OCI-LY7 (cell line): ENCODE data around the gene C17orf50. TPM values are rescaled to one million over a fixed set of nuclear protein-coding genes. Genes with fewer than 3 reads are reported as not detected.

Experiments used
- BruUV-seq: library from RNA; stranded (reverse); fragments of 400-500 nt; replicated peaks from 2 replicates; lab custom pipeline; 2021; lab: Mats Ljungman, UMichigan
- CTCF ChIA-PET: fragments of 300-600 bp; sonication (Branson Sonifier 250); formaldehyde crosslinking; loops from one replicate; lab custom pipeline; 2022; ENCODE audit warnings: antibody characterized with exemption; ENCODE audit not compliant: unreplicated experiment; lab: Charles Lee
- POLR2A ChIA-PET: fragments of 300-600 bp; sonication (Branson Sonifier 250); formaldehyde crosslinking; loops from one replicate; lab custom pipeline; 2022; ENCODE audit warnings: antibody characterized with exemption; lab: Charles Lee
- DNase-seq: peaks from one replicate; pipeline ENCODE4 v3.0.0-alpha.2; 2015; ENCODE audit warnings: low spot score
- H2AFZ ChIP-seq: fragments of 200-600 bp; sonication (generic), shearing (Covaris generic); 2 replicates; pipeline ENCODE4 v1.6.1; 2014; ENCODE audit warnings: mild to moderate bottlenecking, antibody characterized with exemption, low read length, moderate library complexity
- H3K27ac ChIP-seq: fragments of 200-600 bp; sonication (generic); 2 replicates; pipeline ENCODE4 v1.5.1; 2014; ENCODE audit warnings: mixed run types, low read depth, mild to moderate bottlenecking, moderate library complexity, low read length, inconsistent platforms; ENCODE audit not compliant: poor library complexity, severe bottlenecking
- H3K36me3 ChIP-seq: fragments of 200-600 bp; sonication (generic); 2 replicates; pipeline ENCODE4 v1.6.1; 2014; ENCODE audit warnings: mild to moderate bottlenecking, antibody characterized with exemption, low read length, moderate library complexity, mixed read lengths; ENCODE audit not compliant: insufficient read depth
- H3K4me1 ChIP-seq: fragments of 200-600 bp; sonication (generic); 2 replicates; pipeline ENCODE4 v1.5.1; 2014; ENCODE audit warnings: mild to moderate bottlenecking, low read length; ENCODE audit not compliant: insufficient read depth, poor library complexity, severe bottlenecking
- H3K4me2 ChIP-seq: fragments of 200-600 bp; sonication (generic); 2 replicates; pipeline ENCODE4 v1.6.1; 2014; ENCODE audit warnings: mild to moderate bottlenecking, low read length
- H3K4me3 ChIP-seq: fragments of 200-600 bp; sonication (generic); 2 replicates; pipeline ENCODE4 v1.5.1; 2014; ENCODE audit warnings: mild to moderate bottlenecking, low read depth, low read length; ENCODE audit not compliant: poor library complexity, severe bottlenecking
- H3K79me2 ChIP-seq: fragments of 200-600 bp; sonication (generic); 2 replicates; pipeline ENCODE4 v1.6.1; 2016; ENCODE audit warnings: low read depth, mild to moderate bottlenecking, low read length, moderate library complexity, mixed read lengths; ENCODE audit not compliant: insufficient read depth
- H3K9me2 ChIP-seq: fragments of 200-600 bp; sonication (generic); 2 replicates; pipeline ENCODE4 v1.6.1; 2016; ENCODE audit warnings: mild to moderate bottlenecking, low read length, mixed read lengths; ENCODE audit not compliant: insufficient read depth
- H3K9me3 ChIP-seq: fragments of 200-600 bp; sonication (generic); 2 replicates; pipeline ENCODE4 v1.6.1; 2014; ENCODE audit warnings: mild to moderate bottlenecking, mixed run types, low read length, mixed read lengths
- H4K20me1 ChIP-seq: fragments of 200-600 bp; sonication (generic); 2 replicates; pipeline ENCODE4 v1.6.1; 2014; ENCODE audit warnings: mild to moderate bottlenecking, antibody characterized with exemption, low read length, moderate library complexity, mixed read lengths; ENCODE audit not compliant: insufficient read depth
- EZH2phosphoT487 ChIP-seq: fragments of 200-600 bp; sonication (generic); IDR thresholded peaks from 2 replicates; pipeline ENCODE4 v1.6.1; 2018; ENCODE audit warnings: low read depth, borderline replicate concordance, mild to moderate bottlenecking, mixed run types, antibody characterized with exemption, low read length, moderate library complexity, mixed read lengths
- intact Hi-C: fragments of 100-400 bp; cut with micrococcal nuclease; formaldehyde crosslinking; loops from one replicate; pipeline ENCODE4 v1.10.0; 2022; ENCODE audit not compliant: unreplicated experiment
- total RNA-seq, 2 experiments: library from RNA; depleted of rRNA in 1 of 2; stranded (reverse); fragments of >200 nt in 1 of 2; shearing (Covaris generic) in 1 of 2; gene quantifications; 2 replicates each; pipeline ENCODE4 v1.2.3, GENCODE V29; 2014 to 2022
- TF ChIP-seq, protein P1 (sequence below): fragments of 200-600 bp; sonication (generic); conservative IDR thresholded peaks from 2 replicates; pipeline ENCODE4 v1.5.1; 2014; ENCODE audit warnings: mild to moderate bottlenecking, antibody characterized with exemption, low read length, moderate library complexity, mixed read lengths

Gene C17orf50
- total RNA-seq, 2 experiments from 2014 or later: not detected

DNA sequence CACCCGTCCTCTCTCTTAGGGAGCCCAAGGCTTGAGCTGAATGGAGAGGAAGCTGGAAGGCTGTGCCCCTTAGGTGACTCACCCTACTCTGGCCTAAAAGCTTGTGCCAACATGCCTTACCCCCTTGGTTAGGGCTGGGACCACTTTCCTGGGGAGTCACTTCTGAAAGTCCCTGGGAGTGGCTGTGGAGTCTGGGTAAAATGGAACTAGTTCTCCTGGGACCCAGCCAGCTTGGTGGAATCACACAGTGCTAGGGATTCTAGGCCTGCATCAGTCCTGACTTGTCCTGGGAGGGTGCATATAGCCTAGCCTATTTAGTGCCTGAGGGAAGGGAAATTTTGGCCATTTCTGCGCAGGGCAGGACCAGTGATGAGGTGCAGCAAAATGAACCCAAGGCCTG is 24.2 kb downstream of the C17orf50 start:
- Histone ChIP-seq H3K36me3 (no peaks in the 10 kb centered on the region), H3K9me2 (no peaks in the 10 kb centered on the region), H3K4me1 (no peaks in the 10 kb centered on the region), H3K79me2 (no peaks in the 10 kb centered on the region), H3K27ac (no peak overlapping the region), H3K4me2 (no peak overlapping the region), H3K4me3 (no peak overlapping the region), H4K20me1 (no peaks in the 10 kb centered on the region), H2AFZ (no peak overlapping the region), H3K9me3 (no peaks in the 10 kb centered on the region)
- BruUV-seq: no TSS peak
- DNase-seq: no peak
- POLR2A ChIA-PET: interaction anchor here (1.4 kb wide), 1 partner anchor 24 kb away, joined by 4 read pairs; no protein-coding TSS in a partner anchor
- intact Hi-C loops: no loop called here
- CTCF ChIA-PET: no interaction called here
- TF ChIP-seq, protein P1, sequence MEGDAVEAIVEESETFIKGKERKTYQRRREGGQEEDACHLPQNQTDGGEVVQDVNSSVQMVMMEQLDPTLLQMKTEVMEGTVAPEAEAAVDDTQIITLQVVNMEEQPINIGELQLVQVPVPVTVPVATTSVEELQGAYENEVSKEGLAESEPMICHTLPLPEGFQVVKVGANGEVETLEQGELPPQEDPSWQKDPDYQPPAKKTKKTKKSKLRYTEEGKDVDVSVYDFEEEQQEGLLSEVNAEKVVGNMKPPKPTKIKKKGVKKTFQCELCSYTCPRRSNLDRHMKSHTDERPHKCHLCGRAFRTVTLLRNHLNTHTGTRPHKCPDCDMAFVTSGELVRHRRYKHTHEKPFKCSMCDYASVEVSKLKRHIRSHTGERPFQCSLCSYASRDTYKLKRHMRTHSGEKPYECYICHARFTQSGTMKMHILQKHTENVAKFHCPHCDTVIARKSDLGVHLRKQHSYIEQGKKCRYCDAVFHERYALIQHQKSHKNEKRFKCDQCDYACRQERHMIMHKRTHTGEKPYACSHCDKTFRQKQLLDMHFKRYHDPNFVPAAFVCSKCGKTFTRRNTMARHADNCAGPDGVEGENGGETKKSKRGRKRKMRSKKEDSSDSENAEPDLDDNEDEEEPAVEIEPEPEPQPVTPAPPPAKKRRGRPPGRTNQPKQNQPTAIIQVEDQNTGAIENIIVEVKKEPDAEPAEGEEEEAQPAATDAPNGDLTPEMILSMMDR: no peak
- TF ChIP-seq EZH2phosphoT487: no peak

DNA sequence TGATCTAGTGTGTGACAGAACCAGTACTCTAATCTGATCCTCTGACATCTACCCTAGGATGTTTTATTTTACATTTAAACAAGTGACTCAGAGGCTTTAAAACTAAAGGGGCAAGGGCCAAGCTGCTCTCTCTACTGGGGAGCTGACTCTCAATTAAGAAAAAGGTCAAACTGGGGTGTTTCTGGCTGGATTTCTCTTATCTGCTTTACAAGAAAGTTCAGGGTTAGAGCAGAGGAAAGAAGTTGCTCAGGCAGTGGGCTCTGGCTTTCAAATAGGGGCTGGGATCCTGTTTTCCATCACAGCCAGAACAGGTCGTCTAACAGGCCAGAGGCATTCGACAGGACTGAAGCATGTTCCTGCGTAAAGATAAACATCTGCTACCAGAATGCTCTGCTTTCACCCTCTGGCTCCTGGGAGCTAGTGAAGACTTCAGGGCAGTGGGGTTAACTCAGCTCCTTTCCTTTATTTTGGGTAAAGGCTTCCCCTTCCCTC is 26.3 kb downstream of the C17orf50 start:
- TF ChIP-seq, protein P1: no peak
- TF ChIP-seq EZH2phosphoT487: no peak
- Histone ChIP-seq H3K9me3 (no peaks in the 10 kb centered on the region), H4K20me1 (no peaks in the 10 kb centered on the region), H3K27ac (no peak overlapping the region), H3K79me2 (no peaks in the 10 kb centered on the region), H3K4me3 (no peak overlapping the region), H3K36me3 (no peaks in the 10 kb centered on the region), H3K9me2 (no peaks in the 10 kb centered on the region), H3K4me2 (no peak overlapping the region), H3K4me1 (no peaks in the 10 kb centered on the region), H2AFZ (no peak overlapping the region)
- POLR2A ChIA-PET: no interaction called here
- DNase-seq: no peak
- CTCF ChIA-PET: no interaction called here
- BruUV-seq: no TSS peak
- intact Hi-C loops: no loop called here

DNA sequence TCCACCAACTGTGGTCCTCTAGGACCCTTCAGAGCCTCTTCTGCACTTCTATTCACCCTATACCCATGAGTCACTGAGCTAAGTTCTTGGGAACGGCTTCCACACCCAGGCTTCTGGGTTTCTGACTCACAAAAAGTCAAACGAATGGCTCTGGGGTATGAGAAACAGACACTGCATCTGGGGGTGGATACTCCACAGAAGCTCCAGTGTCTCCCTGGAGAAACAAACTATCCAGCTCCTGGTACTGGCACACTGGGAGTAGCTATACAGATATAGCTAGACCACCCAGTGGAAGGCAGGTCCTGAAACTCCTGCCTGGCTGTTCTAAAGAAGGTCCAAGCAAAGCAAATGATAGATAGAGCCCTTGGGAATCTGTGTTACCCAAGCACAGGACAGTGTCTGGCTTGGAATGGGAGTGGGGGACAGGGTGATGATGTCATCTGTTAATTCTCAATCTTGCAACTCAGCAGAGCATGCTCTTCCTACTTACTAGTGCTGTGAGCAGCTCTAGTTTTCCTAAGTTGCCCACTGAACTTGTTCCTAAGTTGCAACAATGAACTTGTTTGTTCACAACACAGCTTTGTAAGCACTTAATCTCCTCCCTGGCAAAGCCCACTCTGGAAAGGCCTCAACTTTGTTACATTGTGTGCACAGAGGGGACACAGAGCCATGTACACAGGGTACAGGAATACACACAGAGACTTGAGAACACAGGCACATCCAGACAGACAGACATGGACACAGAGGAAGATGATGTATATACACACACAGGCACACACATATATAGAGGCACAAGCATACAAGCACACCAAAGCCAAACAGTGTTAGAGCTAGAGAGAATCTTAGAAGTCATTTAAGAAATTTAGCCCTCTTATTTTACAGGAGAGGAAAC is 28.0 kb downstream of the C17orf50 start:
- Histone ChIP-seq H4K20me1 (no peaks in the 10 kb centered on the region), H3K9me3 (no peaks in the 10 kb centered on the region), H3K79me2 (no peaks in the 10 kb centered on the region), H3K27ac (no peak overlapping the region), H3K36me3 (no peaks in the 10 kb centered on the region), H3K4me3 (no peak overlapping the region), H2AFZ (no peak overlapping the region), H3K4me2 (no peak overlapping the region), H3K9me2 (no peaks in the 10 kb centered on the region), H3K4me1 (no peaks in the 10 kb centered on the region)
- no TSS peak for BruUV-seq
- CTCF ChIA-PET: no interaction called here
- no peak for DNase-seq
- intact Hi-C loops: no loop called here
- POLR2A ChIA-PET: interaction anchor here (0.6 to 1.1 kb wide), 4 partner anchors 20 to 725 kb away, joined by 3 to 7 read pairs (median 4); partner anchors contain the start of gene RFFL
- TF ChIP-seq EZH2phosphoT487: no peak
- TF ChIP-seq, protein P1: no peak
